Brain pericyte (primary cell): ENCODE data around the gene HOXC11.

Experiments
- DNase-seq: peaks from one replicate; pipeline ENCODE4 v3.0.0-alpha.2; 2012; ENCODE audit warnings: low read depth, low spot score

Gene HOXC11

GRCh38 chr12:53942467-53942997, 30.4 kb upstream of the HOXC11 start:
- DNase-seq: no peak

GRCh38 chr12:53944209-53944608, 28.7 kb upstream of the HOXC11 start:
- DNase-seq: no peak

DNA sequence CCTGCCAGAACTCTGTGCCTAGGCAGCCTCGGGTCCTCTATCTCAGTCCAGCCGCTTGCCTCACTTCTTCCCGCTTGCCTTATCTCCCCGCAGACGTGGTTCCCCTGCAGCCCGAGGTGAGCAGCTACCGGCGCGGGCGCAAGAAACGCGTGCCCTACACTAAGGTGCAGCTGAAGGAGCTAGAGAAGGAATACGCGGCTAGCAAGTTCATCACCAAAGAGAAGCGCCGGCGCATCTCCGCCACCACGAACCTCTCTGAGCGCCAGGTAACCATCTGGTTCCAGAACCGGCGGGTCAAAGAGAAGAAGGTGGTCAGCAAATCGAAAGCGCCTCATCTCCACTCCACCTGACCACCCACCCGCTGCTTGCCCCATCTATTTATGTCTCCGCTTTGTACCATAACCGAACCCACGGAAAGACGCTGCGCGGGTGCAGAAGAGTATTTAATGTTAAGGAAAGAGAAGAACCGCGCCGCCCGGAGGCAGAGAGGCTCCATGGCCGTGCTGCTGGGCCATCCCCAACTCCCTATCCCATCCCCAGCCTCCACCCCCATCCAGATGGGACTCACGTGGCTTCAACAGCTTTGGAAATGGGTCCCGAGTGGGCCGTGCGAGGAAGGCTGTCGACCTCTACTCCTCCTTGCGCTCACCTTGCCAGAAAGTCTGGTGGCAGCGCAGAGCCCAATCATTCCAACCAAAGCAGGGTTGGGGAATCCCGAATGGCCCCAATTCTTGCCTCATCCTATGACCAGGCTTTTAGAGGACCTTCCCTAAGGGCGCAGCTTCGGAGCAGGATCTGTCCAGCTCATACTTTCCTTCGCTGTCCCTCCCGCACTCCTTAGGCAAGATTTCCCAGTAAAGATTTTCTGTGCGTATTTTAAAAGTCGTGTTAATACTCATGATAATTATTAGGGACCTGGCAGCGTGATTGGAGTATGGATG, 27.7 kb upstream of the HOXC11 start:
- DNase-seq: no peak

- no peak for DNase-seq
Observed at GRCh38 chr12:53947743-53948142, 25.2 kb upstream of the HOXC11 start.

DNA sequence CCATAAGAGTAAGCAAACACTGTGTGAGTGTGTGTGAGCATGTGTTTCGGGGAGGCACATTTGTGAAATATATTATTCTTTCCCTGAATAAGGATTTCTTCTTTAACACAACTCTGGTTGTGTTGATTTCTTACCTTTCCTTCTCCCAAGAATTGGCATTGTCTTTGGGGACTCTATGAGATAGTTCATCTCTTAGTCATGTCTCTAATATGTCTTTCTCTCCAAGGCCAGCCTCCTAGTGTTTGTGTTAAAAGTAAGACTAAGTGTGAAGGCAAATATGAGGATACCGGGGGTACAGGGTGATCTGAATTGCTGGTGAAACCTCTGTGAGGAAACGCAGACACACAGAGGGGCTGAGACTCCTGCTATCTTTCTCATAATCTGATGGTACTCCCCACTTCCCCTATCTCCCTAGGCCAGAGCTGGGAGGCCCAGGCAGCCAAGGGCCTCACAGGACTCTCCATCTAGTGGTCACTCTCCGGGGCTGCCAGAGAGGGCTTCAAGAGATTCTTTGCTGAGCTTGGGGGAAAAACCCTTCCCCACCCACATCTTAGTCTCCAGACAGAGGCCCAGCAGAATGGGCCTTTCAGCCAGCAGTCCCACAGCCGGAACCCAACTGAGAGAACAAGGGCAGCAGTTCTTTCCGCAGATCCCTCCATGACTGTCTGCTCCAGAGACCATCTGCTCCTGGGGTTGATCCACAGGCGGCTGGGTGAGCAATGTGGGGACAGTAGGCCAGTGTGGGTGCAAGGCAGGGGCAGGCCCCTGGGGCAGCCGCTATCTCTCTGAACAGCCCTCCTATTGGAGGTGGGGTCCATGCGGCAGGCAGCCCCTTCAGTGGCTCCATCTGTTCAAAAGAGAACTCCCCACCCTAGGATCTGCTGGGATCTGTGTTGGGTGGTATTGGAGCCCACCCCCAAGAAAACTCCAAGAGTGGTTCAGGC, 24.0 kb upstream of the HOXC11 start:
- no peak for DNase-seq

- no peak for DNase-seq
Observed at GRCh38 chr12:53949631-53950436, 23.1 kb upstream of the HOXC11 start.

GRCh38 chr12:53950437-53950773, 22.5 kb upstream of the HOXC11 start:
- no peak for DNase-seq

- no peak for DNase-seq
Observed at GRCh38 chr12:53950789-53951576, 21.9 kb upstream of the HOXC11 start.

DNA sequence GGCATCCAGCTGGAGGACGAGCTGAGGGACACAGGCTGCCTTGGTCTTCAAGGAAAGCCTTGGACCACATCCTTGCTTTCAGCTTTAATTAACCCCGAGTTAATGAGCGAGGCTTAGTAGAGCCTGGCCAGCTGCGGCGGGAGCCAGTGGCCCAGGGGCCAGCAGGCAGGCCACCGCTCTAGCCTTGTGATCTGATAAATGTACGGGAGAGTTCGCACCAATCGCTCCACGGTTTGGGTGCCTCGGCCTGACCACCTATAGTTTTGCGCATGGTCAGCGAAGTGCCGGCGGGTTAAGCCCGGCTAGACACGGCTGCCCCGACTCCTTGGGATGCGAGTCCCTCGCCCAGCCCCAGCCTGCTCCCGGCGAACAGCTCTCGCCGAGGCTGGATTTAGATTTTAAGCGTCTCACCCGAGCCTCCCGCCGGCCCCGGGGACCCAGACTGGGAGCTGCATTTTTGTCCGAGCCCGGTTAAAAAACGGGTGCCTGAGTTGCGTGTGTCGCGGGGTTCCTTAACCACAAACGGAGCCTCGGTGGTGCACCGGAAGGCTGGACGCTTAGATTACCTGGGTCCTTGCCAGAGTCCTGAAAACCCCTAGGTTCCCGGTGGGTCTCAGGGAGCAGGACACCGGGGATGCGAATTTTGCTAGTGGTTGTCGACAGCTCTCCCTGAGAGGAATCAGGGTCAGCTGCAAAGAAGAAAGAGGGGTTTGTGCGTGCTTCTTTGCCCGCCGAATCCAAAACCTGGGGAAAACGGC, 21.2 kb upstream of the HOXC11 start:
- DNase-seq: no peak

GRCh38 chr12:53952335-53952694, 20.6 kb upstream of the HOXC11 start:
- no peak for DNase-seq

DNA sequence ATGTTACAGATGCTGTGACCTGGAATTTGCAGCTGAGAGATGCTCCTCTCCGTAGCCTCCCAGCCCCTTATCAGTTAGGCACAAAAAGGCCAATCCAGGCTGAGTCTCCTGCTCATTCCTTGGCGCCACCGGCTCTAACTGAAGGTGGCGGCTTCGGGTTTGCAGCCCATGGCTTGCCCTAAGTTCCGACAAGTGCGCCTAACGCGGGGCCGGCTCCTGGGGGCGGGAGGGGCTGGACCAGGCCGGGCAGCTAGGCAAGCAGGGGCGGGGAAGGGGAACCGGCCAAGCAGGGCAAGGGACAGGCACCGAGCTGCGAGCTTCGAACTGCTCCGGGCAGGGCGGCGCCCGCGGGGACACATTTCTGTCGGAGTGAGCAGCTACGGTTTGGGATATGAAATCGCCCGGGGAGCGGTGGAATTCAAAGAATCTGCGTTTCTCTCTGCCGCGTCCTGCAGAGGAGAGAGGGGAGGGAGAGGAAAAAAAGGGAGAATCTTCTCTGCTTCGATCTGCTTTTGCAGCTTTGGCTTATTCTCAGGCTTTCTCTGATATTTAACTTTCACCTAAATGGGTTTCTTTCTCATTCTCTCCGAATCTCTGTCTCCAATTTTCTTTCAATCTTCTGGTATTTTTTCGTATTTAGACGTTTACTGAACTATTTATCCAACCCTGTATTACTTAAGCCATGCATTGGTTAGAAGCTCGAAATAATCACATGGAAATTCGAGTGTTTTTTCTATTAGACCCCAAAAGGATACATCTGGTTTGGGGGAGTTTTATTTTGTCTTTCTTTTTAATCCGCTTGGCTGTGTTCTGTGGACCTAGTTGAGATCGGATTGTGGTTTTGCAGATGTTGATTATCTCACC, 19.8 kb upstream of the HOXC11 start:
- no peak for DNase-seq

GRCh38 chr12:53953831-53954693, 18.9 kb upstream of the HOXC11 start:
- DNase-seq: no peak

DNA sequence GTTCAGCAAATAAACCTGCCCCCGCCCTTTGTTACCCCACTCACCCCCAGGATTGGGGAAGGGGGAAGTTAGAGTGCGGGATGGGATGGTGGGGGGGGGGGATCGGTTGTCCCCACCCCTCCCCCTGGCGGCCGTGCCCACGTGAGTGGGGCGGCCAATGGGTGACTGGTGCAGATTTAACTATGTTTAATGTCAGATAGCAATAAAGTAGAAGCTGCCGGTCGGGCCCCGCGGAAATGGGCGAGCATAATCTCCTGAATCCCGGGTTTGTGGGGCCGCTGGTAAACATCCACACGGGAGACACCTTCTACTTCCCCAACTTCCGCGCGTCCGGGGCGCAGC, 18.3 kb upstream of the HOXC11 start, which contains the start of gene HOXC12:
HOXC12 (plus strand) TSS at position 210 of the 342 bp plus-strand sequence; CDS start at position 237, 27 bp downstream.
- no peak for DNase-seq

DNA sequence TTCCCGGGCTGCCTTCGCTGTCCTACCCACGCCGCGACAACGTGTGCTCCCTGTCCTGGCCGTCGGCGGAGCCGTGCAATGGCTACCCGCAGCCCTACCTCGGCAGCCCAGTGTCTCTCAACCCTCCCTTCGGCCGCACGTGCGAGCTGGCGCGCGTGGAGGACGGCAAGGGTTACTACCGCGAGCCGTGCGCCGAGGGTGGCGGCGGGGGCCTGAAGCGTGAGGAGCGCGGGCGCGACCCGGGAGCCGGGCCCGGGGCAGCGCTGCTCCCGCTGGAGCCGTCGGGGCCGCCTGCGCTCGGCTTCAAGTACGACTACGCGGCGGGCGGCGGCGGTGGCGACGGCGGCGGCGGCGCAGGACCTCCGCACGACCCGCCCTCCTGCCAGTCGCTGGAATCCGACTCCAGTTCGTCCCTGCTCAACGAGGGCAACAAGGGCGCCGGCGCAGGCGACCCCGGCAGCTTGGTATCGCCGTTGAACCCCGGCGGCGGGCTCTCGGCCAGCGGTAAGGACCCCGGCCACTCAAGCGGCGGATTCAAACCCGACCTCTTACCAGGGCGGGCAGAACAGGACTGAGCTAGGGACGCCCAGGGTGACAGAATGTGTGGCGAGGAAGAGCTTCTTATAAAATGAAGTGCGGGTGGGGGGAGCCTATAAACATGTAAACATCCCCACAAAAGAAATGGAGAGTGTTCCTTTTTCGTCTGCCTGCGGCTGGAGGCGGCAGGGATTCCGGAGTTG, 17.7 kb upstream of the HOXC11 start:
- no peak for DNase-seq

GRCh38 chr12:53955776-53956250, 17.1 kb upstream of the HOXC11 start:
- DNase-seq: no peak

DNA sequence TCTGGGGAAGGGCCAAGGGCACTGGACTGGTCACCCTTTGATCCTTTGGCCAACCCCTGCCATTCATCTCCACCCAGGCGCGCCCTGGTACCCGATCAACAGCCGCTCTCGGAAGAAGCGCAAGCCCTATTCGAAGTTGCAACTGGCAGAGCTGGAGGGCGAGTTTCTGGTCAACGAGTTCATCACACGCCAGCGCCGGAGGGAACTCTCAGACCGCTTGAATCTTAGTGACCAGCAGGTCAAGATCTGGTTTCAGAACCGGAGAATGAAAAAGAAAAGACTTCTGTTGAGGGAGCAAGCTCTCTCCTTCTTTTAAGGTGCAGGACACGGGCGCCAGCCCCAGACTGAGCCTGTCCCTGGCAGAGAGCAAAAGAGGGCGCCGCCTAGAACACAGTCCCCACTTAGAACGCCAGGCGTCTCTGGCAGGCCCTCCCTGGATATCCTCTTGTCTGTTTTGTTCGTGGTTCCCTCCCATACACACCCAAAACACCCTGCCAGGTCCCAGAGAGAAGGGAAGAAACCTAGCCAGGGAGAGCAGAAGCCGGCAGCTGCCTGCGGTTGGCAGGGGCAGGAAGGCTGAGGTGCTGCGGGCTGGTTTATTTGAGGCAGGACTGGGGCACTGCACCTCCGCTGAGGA, 16.6 kb upstream of the HOXC11 start:
- no peak for DNase-seq
